Bone marrow (tissue), 2 donors: ENCODE data around the gene BPIFB4.

ENCODE experiments used
- DNase-seq, 2 donors: peaks; one replicate each; lab custom pipeline; 2025; lab: John Stamatoyannopoulos, UW

Gene BPIFB4

DNA sequence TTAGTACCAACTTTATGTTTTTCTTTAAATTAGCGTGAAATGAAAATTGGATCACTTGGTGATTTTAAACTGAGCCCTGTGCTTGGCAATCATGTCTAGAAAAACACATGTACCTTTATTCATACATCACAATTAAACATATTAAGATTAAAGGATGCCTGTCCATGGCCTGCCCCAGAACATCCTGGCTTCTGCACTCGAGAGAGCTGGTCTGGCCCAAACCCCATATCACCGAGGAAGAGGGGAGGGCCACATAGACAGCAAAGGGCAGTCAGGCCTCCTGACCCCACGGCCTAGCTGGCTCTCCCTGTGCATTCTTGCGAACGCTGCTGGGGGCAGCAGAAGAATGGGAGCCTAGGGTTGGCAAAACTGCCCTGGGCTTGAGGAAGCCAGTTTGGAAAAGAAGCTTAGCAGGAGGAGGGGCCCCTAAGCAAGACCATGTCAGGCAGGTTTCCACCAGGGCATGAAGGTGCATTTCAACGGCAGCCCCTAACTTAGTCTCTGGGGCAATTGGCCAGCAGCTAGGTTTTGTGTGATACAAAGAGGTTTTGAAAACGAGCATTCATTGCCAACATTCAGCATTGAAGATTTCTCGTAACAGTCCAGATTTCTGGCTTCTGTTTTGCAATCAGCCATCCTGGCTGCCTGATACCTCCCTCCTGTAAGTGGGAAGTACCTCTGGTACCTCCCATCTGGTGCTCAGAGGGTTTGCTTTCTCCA is 17.2 kb upstream of the BPIFB4 start:
- DNase-seq, result no peak

DNA sequence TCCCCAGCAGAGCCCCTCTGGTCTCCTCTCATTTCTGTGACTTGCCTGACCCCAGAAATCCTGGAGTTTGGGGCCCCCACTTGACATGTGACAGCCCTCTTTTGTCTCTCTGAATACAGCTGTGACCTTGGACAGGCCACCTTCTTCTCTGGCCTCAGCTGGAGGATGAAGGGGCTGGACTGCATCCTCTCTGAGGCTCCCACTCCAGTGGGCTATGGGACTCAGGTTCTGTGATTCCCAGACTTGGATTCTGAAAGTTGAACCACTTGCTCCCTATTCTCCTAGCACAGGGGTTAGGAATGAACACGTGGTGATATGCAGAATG is 16.7 kb upstream of the BPIFB4 start:
- no peak for DNase-seq

GRCh38 chr20:33063271-33063670 is 16.2 kb upstream of the BPIFB4 start:
- DNase-seq, result no peak

DNA sequence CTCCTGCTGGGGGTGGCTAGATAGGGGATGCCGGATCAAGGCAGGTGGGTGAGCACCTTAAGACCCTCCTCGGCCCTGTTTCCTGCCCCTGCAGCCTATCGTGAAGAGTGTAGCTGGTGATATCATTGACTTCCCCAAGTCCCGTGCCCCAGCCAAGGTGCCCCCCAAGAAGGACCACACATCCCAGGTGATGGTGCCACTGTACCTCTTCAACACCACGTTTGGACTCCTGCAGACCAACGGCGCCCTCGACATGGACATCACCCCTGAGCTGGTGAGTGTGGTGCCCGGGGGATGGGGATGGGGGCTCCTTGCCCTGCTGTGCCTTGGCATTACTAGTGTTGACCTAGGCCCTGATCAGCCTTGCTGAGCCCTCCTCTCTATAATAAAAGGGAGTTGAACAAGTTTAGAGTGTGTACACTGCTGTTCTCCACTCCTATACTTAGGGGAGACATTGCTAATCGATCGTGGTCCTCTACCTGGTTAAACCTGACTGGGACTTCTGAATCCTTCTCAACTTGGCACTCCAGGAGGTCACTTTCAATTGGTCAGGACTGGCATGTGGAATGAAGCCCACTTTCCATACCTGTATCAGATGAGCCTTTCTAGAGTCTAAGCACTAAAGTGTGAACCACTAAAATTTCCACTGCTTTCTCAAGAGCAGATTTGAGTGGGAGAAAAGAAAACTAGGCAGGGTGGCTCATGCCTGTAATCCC is 14.7 kb upstream of the BPIFB4 start:
- DNase-seq, result no peak

- no peak for DNase-seq
Measured at GRCh38 chr20:33065785-33066184, 13.7 kb upstream of the BPIFB4 start.

GRCh38 chr20:33067806-33068205 is 11.6 kb upstream of the BPIFB4 start:
- no peak for DNase-seq

DNA sequence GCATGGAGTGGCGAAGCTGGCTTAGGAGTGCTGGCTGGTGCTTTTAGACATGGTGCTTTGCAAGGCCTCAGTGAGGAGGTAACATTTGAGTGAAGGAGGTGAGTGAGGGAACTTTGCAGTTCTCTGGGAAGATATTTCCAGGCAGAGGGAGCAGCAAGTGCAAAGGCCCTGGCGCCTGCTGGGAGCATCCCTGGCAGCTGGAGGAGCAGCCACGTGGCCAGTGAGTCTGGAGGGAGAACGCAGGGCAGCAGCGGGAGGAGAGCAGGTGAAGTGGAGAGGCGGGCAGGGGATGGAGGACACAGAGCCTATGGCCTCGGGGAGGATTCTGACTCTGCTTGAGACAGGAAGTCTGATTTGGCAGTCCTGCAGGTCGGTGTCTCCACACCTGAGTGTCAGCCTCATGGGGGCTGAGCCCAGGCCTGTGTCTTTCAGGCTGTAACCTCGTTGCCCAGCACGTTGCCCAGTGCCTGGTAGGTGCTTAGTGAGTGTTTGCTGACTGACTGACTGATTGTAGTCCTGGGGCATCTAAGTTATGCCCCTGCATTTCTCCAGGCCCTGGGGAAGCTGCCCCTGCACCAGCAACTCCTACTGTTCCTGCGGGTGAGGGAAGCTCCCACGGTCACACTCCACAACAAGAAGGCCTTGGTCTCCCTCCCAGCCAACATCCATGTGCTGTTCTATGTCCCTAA is 11.0 kb upstream of the BPIFB4 start:
- DNase-seq, result no peak

DNA sequence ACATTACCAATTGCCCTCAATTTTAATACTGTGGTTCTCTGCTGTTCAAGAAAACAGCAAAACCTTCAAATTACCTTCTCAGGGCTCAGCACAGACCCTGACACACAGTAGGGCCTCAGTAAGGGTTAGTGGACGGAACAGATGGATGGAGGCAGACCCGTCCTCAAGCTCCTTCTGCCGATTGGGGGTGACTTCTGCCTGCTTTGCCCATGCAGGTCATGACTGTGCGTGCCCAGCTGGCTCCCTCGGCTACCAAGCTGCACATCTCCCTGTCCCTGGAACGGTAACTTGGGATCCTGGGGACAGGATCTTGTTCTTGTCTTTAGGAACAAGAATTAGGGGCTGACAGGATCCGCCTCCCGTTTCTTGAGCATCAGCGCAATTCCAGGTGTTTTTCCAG is 9.8 kb upstream of the BPIFB4 start:
- no peak for DNase-seq

- DNase-seq, result no peak
Measured at GRCh38 chr20:33070111-33071053, 9.1 kb upstream of the BPIFB4 start.

DNA sequence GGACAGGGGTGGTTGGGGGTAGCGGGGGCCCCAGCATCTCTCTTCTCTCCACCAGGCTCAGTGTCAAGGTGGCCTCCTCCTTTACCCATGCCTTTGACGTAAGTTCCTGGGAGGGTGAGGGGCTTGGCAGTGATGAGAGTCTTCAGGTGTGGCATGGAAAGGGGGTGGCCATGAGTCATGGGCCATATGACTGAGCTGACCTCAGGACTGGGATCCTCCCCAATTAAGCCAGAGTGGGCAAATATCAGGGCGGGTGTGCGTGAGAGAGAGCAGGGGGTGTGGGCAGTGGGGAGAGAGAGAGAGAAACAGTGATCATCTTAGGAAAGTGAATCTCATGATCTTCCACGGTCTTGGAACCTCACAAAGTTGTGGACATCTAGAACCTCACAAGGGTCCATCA is 8.2 kb upstream of the BPIFB4 start:
- DNase-seq, result no peak

DNA sequence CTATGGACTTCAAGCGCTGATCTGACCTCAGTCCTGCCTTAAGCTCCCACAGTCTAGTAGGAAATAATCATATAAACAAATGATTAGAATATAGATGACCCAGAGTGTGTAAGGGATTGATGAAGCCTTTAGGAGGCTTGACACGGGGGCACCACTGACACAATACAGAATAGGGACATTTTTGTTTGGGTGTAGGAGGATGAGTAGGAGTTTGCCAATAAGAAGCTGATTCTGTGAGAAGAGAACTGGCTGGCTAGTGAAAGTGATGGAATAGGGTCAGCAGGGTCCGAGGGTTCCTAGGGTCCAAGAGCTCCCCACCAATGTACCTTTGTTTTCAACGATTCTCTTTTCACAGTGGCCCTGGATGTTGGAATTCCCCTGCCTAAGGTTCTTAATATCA is 7.1 kb upstream of the BPIFB4 start:
- DNase-seq, result no peak

DNA sequence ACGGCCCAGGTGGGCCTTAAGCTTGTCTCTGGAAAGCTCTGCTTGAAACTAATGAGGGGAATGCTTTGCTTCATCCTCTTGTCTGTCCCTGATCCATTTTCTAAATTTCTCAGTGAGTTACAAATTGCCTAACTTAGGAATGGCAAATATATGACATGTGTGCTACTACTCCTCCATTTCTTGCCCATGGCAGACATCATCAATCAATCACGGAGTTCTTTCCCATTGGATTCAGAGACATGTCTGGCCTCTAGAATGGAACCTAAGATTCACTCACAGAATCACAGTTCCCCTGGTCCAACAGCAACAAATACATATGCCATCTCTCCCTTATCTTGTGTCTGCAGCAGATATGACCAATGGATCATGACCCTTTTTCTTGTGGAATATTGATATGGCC is 6.6 kb upstream of the BPIFB4 start:
- no peak for DNase-seq

DNA sequence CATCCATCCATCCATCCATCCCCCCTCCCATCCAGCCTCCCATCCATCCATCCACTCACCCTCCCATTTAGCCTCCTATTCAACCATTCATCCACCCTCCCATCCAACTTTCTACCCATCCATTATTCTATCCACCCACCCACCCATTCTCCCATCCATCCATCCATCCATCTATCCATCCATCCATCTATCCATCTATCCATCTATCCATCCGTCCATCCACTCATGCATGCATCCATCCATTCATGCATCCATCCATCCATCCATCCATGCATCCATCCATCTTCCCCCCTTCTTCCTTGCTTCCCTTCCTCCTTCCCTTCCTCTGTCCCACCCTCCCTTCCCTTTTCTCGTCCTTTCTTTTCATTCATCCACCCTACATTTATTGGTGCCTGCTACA is 4.8 kb upstream of the BPIFB4 start:
- DNase-seq, result no peak

GRCh38 chr20:33075281-33075680 is 4.2 kb upstream of the BPIFB4 start:
- DNase-seq, result no peak

GRCh38 chr20:33076662-33077372 is 2.6 kb upstream of the BPIFB4 start:
- no peak for DNase-seq

GRCh38 chr20:33081411-33082154 is 2.1 kb downstream of the BPIFB4 start:
- no peak for DNase-seq

DNA sequence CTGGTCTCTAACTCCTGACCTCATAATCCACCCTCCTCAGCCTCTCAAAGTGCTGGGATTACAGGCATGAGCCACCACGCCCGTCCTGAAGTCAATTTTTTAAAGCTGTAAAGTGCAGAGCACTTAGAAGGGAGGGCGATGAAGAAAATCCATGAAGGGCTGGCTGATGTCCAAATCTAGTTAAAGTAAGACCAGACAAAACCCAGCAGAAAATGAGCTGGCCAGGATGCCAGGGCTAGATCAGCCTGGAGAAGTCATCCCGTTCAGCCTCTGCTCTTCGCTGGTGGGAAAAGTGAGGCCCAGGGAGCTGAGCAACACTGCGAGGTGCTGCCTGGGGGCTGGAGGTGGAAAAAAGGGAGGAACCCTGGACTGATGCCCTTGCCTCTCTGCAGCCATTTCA is 3.1 kb downstream of the BPIFB4 start:
- DNase-seq, result no peak

DNA sequence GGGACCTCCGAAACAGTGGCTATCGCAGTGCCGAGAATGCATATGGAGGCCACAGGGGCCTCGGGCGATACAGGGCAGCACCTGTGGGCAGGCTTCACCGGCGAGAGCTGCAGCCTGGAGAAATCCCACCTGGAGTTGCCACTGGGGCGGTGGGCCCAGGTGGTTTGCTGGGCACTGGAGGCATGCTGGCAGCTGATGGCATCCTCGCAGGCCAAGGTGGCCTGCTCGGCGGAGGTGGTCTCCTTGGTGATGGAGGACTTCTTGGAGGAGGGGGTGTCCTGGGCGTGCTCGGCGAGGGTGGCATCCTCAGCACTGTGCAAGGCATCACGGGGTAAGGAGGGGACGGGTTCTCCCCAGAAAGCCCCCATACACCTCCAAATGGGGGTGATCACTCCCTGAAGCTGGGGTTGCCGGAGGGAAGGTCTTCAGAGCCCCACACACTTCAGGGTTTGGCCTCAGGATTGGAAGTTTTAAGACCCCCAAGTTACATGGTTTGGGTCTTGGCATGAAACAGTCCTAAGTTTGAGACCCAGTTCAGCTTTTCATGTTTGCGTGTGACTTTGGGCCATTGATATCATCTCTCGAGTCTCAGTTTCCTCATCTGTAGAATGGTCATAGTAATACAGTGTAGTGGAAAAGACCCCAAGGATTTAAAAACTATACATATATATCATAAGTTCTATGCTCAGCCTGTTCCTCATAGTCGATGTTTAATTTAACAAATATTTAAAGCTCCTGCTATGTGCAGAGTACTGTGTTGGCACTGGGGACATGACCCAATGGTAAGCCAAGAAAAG is 4.3 kb downstream of the BPIFB4 start:
- DNase-seq, result no peak

- DNase-seq, result no peak
Measured at GRCh38 chr20:33084722-33085121, 5.3 kb downstream of the BPIFB4 start.
